ENCODE data around the gene STK40. TPM values are rescaled to one million over a fixed set of nuclear protein-coding genes. Genes with fewer than 3 reads are reported as not detected.

STK40 gene
- total and polyA plus RNA-seq, 2 experiments from 2014 or later = 8.1 to 20.2 TPM

DNA sequence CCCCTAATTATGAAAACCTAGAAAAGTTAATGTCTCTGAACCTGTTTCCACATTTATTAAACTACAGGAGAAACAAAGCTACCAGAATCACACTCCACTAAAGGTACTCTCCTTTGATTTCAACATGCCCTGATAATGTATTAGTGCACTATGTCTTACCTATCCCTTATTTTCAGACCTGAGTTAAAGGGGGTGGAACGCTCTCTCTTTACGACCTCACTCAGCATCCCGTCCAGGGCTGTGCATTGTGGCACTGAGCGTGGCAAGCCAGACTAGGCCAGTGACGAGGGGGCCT is 11.3 kb upstream of the STK40 start:
- peak overlapping the region; percentile 93 for H3K4me3 Mint-ChIP-seq
- peaks cover 14% of the 10 kb centered on the region for H3K27me3 Mint-ChIP-seq (ENCODE audit: insufficient read depth, low read depth, poor library complexity)
- no peak for DNase-seq (ENCODE audit: low spot score)
- Histone ChIP-seq H3K79me2 (replicated peaks; ENCODE audit: insufficient read depth) (peaks cover 15% of the 10 kb centered on the region; the same call in 1 of the 2 replicates), H3K4me2 (peak overlapping the region; percentile 97), H3K27me3 (ENCODE audit: insufficient read depth) (no peaks in the 10 kb centered on the region), H3K27ac (ENCODE audit: low read depth) (peak overlapping the region; percentile 91), H3F3A (replicated peaks; ENCODE audit: low read depth) (no peaks in the 10 kb centered on the region; the same call in 1 of the 2 replicates), H3K4me3 (peak overlapping the region; percentile 95), H3K36me3 (ENCODE audit: insufficient read depth) (no peaks in the 10 kb centered on the region; the same call in 1 of the 2 replicates), H2AFZ (peak overlapping the region; percentile 93), H3K4me1 (ENCODE audit: insufficient read depth) (peaks cover 8% of the 10 kb centered on the region), H3K9me2 (ENCODE audit: insufficient read depth) (no peaks in the 10 kb centered on the region), H4K20me1 (replicated peaks; ENCODE audit: insufficient read depth) (no peaks in the 10 kb centered on the region)
- 0 out of 3 replicates have a peak, but pooled peaks cover 4% of the 10 kb centered on the region for H3K9me3 Mint-ChIP-seq
- H3K36me3 Mint-ChIP-seq (ENCODE audit: low read depth) = peaks cover 20% of the 10 kb centered on the region; the same call in 2 of the 3 replicates
- TF ChIP-seq CREB1 (CRISPR knock-in tag; IDR thresholded peaks at IDR 0.05; ENCODE audit: low read depth) (no peak), EZH2phosphoT487 (IDR thresholded peaks at IDR 0.05; ENCODE audit: unreplicated experiment) (no peak), JUNB (IDR thresholded peaks at IDR 0.05; ENCODE audit: unreplicated experiment) (no peak), EZH2 (IDR thresholded peaks at IDR 0.05; ENCODE audit: low read depth, unreplicated experiment) (no peak), STAT1 (IDR thresholded peaks at IDR 0.05; ENCODE audit: unreplicated experiment) (no peak), NANOG (IDR thresholded peaks at IDR 0.05; ENCODE audit: borderline replicate concordance) (no peak)
- TF ChIP-seq, protein P1, sequence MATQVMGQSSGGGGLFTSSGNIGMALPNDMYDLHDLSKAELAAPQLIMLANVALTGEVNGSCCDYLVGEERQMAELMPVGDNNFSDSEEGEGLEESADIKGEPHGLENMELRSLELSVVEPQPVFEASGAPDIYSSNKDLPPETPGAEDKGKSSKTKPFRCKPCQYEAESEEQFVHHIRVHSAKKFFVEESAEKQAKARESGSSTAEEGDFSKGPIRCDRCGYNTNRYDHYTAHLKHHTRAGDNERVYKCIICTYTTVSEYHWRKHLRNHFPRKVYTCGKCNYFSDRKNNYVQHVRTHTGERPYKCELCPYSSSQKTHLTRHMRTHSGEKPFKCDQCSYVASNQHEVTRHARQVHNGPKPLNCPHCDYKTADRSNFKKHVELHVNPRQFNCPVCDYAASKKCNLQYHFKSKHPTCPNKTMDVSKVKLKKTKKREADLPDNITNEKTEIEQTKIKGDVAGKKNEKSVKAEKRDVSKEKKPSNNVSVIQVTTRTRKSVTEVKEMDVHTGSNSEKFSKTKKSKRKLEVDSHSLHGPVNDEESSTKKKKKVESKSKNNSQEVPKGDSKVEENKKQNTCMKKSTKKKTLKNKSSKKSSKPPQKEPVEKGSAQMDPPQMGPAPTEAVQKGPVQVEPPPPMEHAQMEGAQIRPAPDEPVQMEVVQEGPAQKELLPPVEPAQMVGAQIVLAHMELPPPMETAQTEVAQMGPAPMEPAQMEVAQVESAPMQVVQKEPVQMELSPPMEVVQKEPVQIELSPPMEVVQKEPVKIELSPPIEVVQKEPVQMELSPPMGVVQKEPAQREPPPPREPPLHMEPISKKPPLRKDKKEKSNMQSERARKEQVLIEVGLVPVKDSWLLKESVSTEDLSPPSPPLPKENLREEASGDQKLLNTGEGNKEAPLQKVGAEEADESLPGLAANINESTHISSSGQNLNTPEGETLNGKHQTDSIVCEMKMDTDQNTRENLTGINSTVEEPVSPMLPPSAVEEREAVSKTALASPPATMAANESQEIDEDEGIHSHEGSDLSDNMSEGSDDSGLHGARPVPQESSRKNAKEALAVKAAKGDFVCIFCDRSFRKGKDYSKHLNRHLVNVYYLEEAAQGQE (IDR thresholded peaks at IDR 0.05; ENCODE audit: unreplicated experiment) = no peak
- TF ChIP-seq, protein P2, sequence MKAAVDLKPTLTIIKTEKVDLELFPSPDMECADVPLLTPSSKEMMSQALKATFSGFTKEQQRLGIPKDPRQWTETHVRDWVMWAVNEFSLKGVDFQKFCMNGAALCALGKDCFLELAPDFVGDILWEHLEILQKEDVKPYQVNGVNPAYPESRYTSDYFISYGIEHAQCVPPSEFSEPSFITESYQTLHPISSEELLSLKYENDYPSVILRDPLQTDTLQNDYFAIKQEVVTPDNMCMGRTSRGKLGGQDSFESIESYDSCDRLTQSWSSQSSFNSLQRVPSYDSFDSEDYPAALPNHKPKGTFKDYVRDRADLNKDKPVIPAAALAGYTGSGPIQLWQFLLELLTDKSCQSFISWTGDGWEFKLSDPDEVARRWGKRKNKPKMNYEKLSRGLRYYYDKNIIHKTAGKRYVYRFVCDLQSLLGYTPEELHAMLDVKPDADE (IDR thresholded peaks at IDR 0.05) = no peak
- TF ChIP-seq, protein P3, sequence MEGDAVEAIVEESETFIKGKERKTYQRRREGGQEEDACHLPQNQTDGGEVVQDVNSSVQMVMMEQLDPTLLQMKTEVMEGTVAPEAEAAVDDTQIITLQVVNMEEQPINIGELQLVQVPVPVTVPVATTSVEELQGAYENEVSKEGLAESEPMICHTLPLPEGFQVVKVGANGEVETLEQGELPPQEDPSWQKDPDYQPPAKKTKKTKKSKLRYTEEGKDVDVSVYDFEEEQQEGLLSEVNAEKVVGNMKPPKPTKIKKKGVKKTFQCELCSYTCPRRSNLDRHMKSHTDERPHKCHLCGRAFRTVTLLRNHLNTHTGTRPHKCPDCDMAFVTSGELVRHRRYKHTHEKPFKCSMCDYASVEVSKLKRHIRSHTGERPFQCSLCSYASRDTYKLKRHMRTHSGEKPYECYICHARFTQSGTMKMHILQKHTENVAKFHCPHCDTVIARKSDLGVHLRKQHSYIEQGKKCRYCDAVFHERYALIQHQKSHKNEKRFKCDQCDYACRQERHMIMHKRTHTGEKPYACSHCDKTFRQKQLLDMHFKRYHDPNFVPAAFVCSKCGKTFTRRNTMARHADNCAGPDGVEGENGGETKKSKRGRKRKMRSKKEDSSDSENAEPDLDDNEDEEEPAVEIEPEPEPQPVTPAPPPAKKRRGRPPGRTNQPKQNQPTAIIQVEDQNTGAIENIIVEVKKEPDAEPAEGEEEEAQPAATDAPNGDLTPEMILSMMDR (conservative IDR thresholded peaks at IDR 0.05; ENCODE audit: low read depth in 2 of 2) = no peak
- TF ChIP-seq, protein P4, sequence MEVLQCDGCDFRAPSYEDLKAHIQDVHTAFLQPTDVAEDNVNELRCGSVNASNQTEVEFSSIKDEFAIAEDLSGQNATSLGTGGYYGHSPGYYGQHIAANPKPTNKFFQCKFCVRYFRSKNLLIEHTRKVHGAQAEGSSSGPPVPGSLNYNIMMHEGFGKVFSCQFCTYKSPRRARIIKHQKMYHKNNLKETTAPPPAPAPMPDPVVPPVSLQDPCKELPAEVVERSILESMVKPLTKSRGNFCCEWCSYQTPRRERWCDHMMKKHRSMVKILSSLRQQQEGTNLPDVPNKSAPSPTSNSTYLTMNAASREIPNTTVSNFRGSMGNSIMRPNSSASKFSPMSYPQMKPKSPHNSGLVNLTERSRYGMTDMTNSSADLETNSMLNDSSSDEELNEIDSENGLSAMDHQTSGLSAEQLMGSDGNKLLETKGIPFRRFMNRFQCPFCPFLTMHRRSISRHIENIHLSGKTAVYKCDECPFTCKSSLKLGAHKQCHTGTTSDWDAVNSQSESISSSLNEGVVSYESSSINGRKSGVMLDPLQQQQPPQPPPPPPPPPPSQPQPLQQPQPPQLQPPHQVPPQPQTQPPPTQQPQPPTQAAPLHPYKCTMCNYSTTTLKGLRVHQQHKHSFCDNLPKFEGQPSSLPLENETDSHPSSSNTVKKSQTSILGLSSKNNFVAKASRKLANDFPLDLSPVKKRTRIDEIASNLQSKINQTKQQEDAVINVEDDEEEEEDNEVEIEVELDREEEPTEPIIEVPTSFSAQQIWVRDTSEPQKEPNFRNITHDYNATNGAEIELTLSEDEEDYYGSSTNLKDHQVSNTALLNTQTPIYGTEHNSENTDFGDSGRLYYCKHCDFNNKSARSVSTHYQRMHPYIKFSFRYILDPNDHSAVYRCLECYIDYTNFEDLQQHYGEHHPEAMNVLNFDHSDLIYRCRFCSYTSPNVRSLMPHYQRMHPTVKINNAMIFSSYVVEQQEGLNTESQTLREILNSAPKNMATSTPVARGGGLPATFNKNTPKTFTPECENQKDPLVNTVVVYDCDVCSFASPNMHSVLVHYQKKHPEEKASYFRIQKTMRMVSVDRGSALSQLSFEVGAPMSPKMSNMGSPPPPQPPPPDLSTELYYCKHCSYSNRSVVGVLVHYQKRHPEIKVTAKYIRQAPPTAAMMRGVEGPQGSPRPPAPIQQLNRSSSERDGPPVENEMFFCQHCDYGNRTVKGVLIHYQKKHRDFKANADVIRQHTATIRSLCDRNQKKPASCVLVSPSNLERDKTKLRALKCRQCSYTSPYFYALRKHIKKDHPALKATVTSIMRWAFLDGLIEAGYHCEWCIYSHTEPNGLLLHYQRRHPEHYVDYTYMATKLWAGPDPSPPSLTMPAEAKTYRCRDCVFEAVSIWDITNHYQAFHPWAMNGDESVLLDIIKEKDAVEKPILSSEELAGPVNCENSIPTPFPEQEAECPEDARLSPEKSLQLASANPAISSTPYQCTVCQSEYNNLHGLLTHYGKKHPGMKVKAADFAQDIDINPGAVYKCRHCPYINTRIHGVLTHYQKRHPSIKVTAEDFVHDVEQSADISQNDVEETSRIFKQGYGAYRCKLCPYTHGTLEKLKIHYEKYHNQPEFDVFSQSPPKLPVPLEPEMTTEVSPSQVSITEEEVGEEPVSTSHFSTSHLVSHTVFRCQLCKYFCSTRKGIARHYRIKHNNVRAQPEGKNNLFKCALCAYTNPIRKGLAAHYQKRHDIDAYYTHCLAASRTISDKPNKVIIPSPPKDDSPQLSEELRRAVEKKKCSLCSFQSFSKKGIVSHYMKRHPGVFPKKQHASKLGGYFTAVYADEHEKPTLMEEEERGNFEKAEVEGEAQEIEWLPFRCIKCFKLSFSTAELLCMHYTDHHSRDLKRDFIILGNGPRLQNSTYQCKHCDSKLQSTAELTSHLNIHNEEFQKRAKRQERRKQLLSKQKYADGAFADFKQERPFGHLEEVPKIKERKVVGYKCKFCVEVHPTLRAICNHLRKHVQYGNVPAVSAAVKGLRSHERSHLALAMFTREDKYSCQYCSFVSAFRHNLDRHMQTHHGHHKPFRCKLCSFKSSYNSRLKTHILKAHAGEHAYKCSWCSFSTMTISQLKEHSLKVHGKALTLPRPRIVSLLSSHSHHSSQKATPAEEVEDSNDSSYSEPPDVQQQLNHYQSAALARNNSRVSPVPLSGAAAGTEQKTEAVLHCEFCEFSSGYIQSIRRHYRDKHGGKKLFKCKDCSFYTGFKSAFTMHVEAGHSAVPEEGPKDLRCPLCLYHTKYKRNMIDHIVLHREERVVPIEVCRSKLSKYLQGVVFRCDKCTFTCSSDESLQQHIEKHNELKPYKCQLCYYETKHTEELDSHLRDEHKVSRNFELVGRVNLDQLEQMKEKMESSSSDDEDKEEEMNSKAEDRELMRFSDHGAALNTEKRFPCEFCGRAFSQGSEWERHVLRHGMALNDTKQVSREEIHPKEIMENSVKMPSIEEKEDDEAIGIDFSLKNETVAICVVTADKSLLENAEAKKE (CRISPR knock-in tag; IDR thresholded peaks at IDR 0.05) = no peak
- H3K4me1 Mint-ChIP-seq = peaks cover 12% of the 10 kb centered on the region
- peak overlapping the region; percentile 98 for H3K27ac Mint-ChIP-seq
- no peak for ATAC-seq
